GM18861 (cell line): ENCODE measurements around the gene BANP.
"Not testable (repeated sequence)": the region's sequence is repeated elsewhere in the genome, so short reads cannot be mapped to it uniquely, and the experiment has no call there.

Experiments
- ATAC-seq: cut with Tn5 transposase; IDR thresholded peaks from one replicate; pipeline ENCODE4 v1.9.1; 2021; ENCODE audit not compliant: unreplicated experiment

BANP gene

GRCh38 chr16:87965417-87965816, 14.2 kb downstream of the BANP start:
- no peak for ATAC-seq

- no peak for ATAC-seq
Observed at GRCh38 chr16:87966064-87966645, 14.9 kb downstream of the BANP start.

- ATAC-seq = no peak
Observed at GRCh38 chr16:87966685-87967185, 15.5 kb downstream of the BANP start.

- no peak for ATAC-seq
Observed at GRCh38 chr16:87968541-87968940, 17.3 kb downstream of the BANP start.

- no peak for ATAC-seq
Observed at GRCh38 chr16:87970186-87970585, 19.0 kb downstream of the BANP start.

- no peak for ATAC-seq
Observed at GRCh38 chr16:87971933-87972332, 20.7 kb downstream of the BANP start.

- no peak for ATAC-seq
Observed at GRCh38 chr16:87973717-87974116, 22.5 kb downstream of the BANP start.

- ATAC-seq = no peak
Observed at GRCh38 chr16:87974178-87974577, 22.9 kb downstream of the BANP start.

GRCh38 chr16:87976665-87977064, 25.4 kb downstream of the BANP start:
- no peak for ATAC-seq

GRCh38 chr16:87978127-87978526, 26.9 kb downstream of the BANP start:
- no peak for ATAC-seq

- ATAC-seq = no peak
Observed at GRCh38 chr16:87979352-87979751, 28.1 kb downstream of the BANP start.

- not testable (repeated sequence) for ATAC-seq
Observed at GRCh38 chr16:87979911-87980630, 28.8 kb downstream of the BANP start.

GRCh38 chr16:87981376-87981775, 30.1 kb downstream of the BANP start:
- not testable (repeated sequence) for ATAC-seq

GRCh38 chr16:87982581-87983041, 31.4 kb downstream of the BANP start:
- no peak for ATAC-seq

- not testable (repeated sequence) for ATAC-seq
Observed at GRCh38 chr16:87983072-87983736, 32.0 kb downstream of the BANP start.

- not testable (repeated sequence) for ATAC-seq
Observed at GRCh38 chr16:87983737-87984097, 32.5 kb downstream of the BANP start.

- ATAC-seq = not testable (repeated sequence)
Observed at GRCh38 chr16:87984180-87984579, 32.9 kb downstream of the BANP start.

GRCh38 chr16:87984632-87985267, 33.5 kb downstream of the BANP start:
- no peak for ATAC-seq

GRCh38 chr16:87985493-87985892, 34.3 kb downstream of the BANP start:
- not testable (repeated sequence) for ATAC-seq

- not testable (repeated sequence) for ATAC-seq
Observed at GRCh38 chr16:87986361-87986849, 35.2 kb downstream of the BANP start.

- ATAC-seq = not testable (repeated sequence)
Observed at GRCh38 chr16:87988596-87988995, 37.4 kb downstream of the BANP start.
